K562 (cell line): ENCODE measurements around the gene SNX9. TPM values are rescaled to one million over a fixed set of nuclear protein-coding genes. Genes with fewer than 3 reads are reported as not detected.
A peak's percentile ranks its signal among the peaks of the same experiment; 100 is the strongest.

Source experiments
- BRCA1 ChIP-seq, 2 experiments: fragments of 450-650 bp in 1 of 2; sonication (generic) in 1 of 2; formaldehyde crosslinking in 1 of 2; IDR thresholded peaks; 2 replicates each; pipeline versions ENCODE4 v1.5.0 to v1.6.1; 2017 to 2020; ENCODE audit warnings: mild to moderate bottlenecking in 1 of 2, missing genetic modification reagents in 1 of 2
- ESRRB ChIP-seq: fragments of 250-450 bp; sonication (Bioruptor Pico); IDR thresholded peaks from 2 replicates; pipeline ENCODE4 v1.5.0; 2020; ENCODE audit warnings: mild to moderate bottlenecking, moderate library complexity, borderline replicate concordance
- EZH2 ChIP-seq: IDR thresholded peaks from 2 replicates; pipeline ENCODE4 v1.6.1; 2012; ENCODE audit warnings: low read depth, mild to moderate bottlenecking, inconsistent platforms, low read length, borderline replicate concordance
- FOSL1 ChIP-seq: fragments of 200-800 bp; sonication (Bioruptor generic); conservative IDR thresholded peaks from 2 replicates; pipeline ENCODE4 v1.6.1; 2016; ENCODE audit warnings: missing genetic modification characterization, missing compliant biosample characterization
- IRF2 ChIP-seq: sonication (generic); formaldehyde crosslinking; IDR thresholded peaks from 2 replicates; pipeline ENCODE4 v1.8.1; 2022; ENCODE audit warnings: mild to moderate bottlenecking, missing genetic modification reagents
- MTA1 ChIP-seq: fragments of 450-650 bp; IDR thresholded peaks from 2 replicates; pipeline ENCODE4 v1.6.1; 2017; ENCODE audit warnings: borderline replicate concordance
- MTA2 ChIP-seq: fragments of 450-650 bp; IDR thresholded peaks from 2 replicates; pipeline ENCODE4 v1.6.1; 2016; ENCODE audit warnings: low read depth
- NFIC ChIP-seq: fragments of 450-650 bp; IDR thresholded peaks from 2 replicates; pipeline ENCODE4 v1.6.1; 2017; ENCODE audit warnings: mild to moderate bottlenecking, inconsistent platforms
- PRMT5 ChIP-seq: sonication (generic); formaldehyde crosslinking; IDR thresholded peaks from 2 replicates; pipeline ENCODE4 v1.5.0; 2020; ENCODE audit warnings: missing genetic modification reagents
- SAFB ChIP-seq: fragments of 200-400 bp; formaldehyde crosslinking; IDR thresholded peaks from 2 replicates; pipeline ENCODE4 v1.6.1; 2017; ENCODE audit warnings: low read depth, low read length, borderline replicate concordance
- SAP30 ChIP-seq: fragments of 200-600 bp; sonication (generic); IDR thresholded peaks from 2 replicates; pipeline ENCODE4 v1.6.1; 2012; ENCODE audit warnings: borderline replicate concordance, low read depth, mild to moderate bottlenecking, moderate library complexity, low read length, control low read depth, inconsistent platforms; ENCODE audit not compliant: insufficient read depth, poor library complexity, severe bottlenecking
- SMARCC2 ChIP-seq: fragments of 450-650 bp; IDR thresholded peaks from 2 replicates; pipeline ENCODE4 v1.6.1; 2017; ENCODE audit warnings: antibody characterized with exemption, moderate library complexity, mild to moderate bottlenecking, low read depth
- TEAD4 ChIP-seq, 2 experiments: sonication (generic) in 1 of 2; formaldehyde crosslinking in 1 of 2; IDR thresholded peaks; 2 replicates each; pipeline versions ENCODE4 v1.6.1 to v1.8.0; 2012 to 2022; ENCODE audit warnings: borderline replicate concordance in 1 of 2, inconsistent platforms in 1 of 2, low read length in 1 of 2, mild to moderate bottlenecking in 1 of 2, missing genetic modification reagents in 1 of 2
- WHSC1 ChIP-seq: IDR thresholded peaks from one replicate; pipeline ENCODE4 v1.6.1; 2012; ENCODE audit warnings: low read length, control low read depth, inconsistent platforms
- ZBTB2 ChIP-seq: fragments of 450-650 bp; IDR thresholded peaks from 2 replicates; pipeline ENCODE4 v1.6.1; 2016; ENCODE audit warnings: antibody characterized with exemption
- ZBTB7A ChIP-seq: IDR thresholded peaks from 2 replicates; pipeline ENCODE4 v1.6.1; 2011; ENCODE audit warnings: low read depth, mild to moderate bottlenecking, low read length, moderate library complexity, borderline replicate concordance; ENCODE audit not compliant: control insufficient read depth
- ZKSCAN1 ChIP-seq: fragments of 150-350 bp; IDR thresholded peaks from 2 replicates; pipeline ENCODE4 v1.6.1; 2016; ENCODE audit warnings: low read depth, low read length
- ZNF354B ChIP-seq: fragments of 250-450 bp; sonication (Bioruptor Pico); IDR thresholded peaks from 2 replicates; pipeline ENCODE4 v1.4.0; 2020
- ZNF584 ChIP-seq: fragments of 200-800 bp; sonication (Bioruptor generic); IDR thresholded peaks from 2 replicates; pipeline ENCODE4 v1.6.1; 2016; ENCODE audit warnings: low read depth, mild to moderate bottlenecking, missing genetic modification characterization, missing compliant biosample characterization
- ZNF589 ChIP-seq: fragments of 200-800 bp; sonication (Bioruptor generic); IDR thresholded peaks from 2 replicates; pipeline ENCODE4 v1.6.1; 2016; ENCODE audit warnings: low read depth, missing genetic modification characterization, missing compliant biosample characterization
- polyA plus RNA-seq, 8 experiments: library from polyadenylated mRNA; depleted of rRNA in 4 of 8; stranded (reverse) in 5 of 8; unstranded in 3 of 8; fragments of >200 nt; fragmentation: Nextera tagmentation in 2 of 8; fragmentation: Illumina TruSeq in 1 of 8; extraction: Ambion mirVana in 2 of 8; extraction: Trizol in 1 of 8; gene quantifications; 2 replicates each; pipeline versions ENCODE4 v1.2.1 to v1.2.3, GENCODE V29; 2011 to 2014; ENCODE audit warnings: inconsistent platforms in 1 of 8, missing spikeins in 1 of 8
- total RNA-seq, 7 experiments: library from RNA; depleted of rRNA in 6 of 7; stranded (reverse); fragments of >200 nt in 6 of 7; fragmentation: Illumina TruSeq in 2 of 7; extraction: Trizol in 2 of 7; gene quantifications; 2 replicates each; pipeline versions ENCODE4 v1.2.1 to v1.2.3, GENCODE V29; 2011 to 2021; ENCODE audit warnings: low replicate concordance in 1 of 7
- TF ChIP-seq, protein P1 (sequence below): sonication (generic); formaldehyde crosslinking; IDR thresholded peaks from 2 replicates; pipeline ENCODE4 v1.8.0; 2022; ENCODE audit warnings: mild to moderate bottlenecking, low read depth, missing genetic modification reagents
- TF ChIP-seq, protein P2 (sequence below): sonication (generic); formaldehyde crosslinking; IDR thresholded peaks from 2 replicates; pipeline ENCODE4 v1.8.1; 2023; ENCODE audit warnings: mild to moderate bottlenecking, missing genetic modification reagents

The SNX9 gene
- total and polyA plus RNA-seq, 9 of the 15 experiments (the other 6 are each of a cell fraction or from before 2014, with no cell fraction given), result 6.0 to 81.7 (median 57.1) TPM

GRCh38 chr6:157841211-157841840 lies 18.3 kb downstream of the SNX9 start (continued):
- no peak for TF ChIP-seq SAP30
- TF ChIP-seq SMARCC2, result peak; percentile 48; the same call in 1 of the 2 replicates
- TF ChIP-seq WHSC1, result no peak
- TF ChIP-seq ZNF589, result no peak
- TF ChIP-seq, protein P1, sequence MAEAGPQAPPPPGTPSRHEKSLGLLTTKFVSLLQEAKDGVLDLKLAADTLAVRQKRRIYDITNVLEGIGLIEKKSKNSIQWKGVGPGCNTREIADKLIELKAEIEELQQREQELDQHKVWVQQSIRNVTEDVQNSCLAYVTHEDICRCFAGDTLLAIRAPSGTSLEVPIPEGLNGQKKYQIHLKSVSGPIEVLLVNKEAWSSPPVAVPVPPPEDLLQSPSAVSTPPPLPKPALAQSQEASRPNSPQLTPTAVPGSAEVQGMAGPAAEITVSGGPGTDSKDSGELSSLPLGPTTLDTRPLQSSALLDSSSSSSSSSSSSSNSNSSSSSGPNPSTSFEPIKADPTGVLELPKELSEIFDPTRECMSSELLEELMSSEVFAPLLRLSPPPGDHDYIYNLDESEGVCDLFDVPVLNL (CRISPR knock-in tag), result no peak
- TF ChIP-seq ESRRB, result no peak
- no peak for TF ChIP-seq ZNF584 (CRISPR knock-in tag)
- no peak for TF ChIP-seq ZBTB7A
- TF ChIP-seq MTA2, result 0 out of 2 replicates have a peak, but pooled peaks have one; percentile 40
- peak; percentile 85 for TF ChIP-seq FOSL1
- TF ChIP-seq NFIC, result peak; percentile 44; the same call in 1 of the 2 replicates
- TF ChIP-seq IRF2 (CRISPR knock-in tag), result no peak
- TF ChIP-seq BRCA1 (IDR thresholded peaks at IDR 0.05), result no peak
- TF ChIP-seq BRCA1 (CRISPR knock-in tag; IDR thresholded peaks at IDR 0.05), result no peak
- peak; percentile 27; the same call in 1 of the 2 replicates for TF ChIP-seq ZKSCAN1
- TF ChIP-seq ZBTB2, result peak; percentile 63
- no peak for TF ChIP-seq PRMT5 (CRISPR knock-in tag)
- no peak for TF ChIP-seq SAFB
- no peak for TF ChIP-seq EZH2
- peak; percentile 48; the same call in 1 of the 2 replicates for TF ChIP-seq MTA1
- TF ChIP-seq, protein P2, sequence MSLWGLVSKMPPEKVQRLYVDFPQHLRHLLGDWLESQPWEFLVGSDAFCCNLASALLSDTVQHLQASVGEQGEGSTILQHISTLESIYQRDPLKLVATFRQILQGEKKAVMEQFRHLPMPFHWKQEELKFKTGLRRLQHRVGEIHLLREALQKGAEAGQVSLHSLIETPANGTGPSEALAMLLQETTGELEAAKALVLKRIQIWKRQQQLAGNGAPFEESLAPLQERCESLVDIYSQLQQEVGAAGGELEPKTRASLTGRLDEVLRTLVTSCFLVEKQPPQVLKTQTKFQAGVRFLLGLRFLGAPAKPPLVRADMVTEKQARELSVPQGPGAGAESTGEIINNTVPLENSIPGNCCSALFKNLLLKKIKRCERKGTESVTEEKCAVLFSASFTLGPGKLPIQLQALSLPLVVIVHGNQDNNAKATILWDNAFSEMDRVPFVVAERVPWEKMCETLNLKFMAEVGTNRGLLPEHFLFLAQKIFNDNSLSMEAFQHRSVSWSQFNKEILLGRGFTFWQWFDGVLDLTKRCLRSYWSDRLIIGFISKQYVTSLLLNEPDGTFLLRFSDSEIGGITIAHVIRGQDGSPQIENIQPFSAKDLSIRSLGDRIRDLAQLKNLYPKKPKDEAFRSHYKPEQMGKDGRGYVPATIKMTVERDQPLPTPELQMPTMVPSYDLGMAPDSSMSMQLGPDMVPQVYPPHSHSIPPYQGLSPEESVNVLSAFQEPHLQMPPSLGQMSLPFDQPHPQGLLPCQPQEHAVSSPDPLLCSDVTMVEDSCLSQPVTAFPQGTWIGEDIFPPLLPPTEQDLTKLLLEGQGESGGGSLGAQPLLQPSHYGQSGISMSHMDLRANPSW (CRISPR knock-in tag), result no peak
- no peak for TF ChIP-seq ZNF354B (CRISPR knock-in tag)
- peak; percentile 80 for TF ChIP-seq TEAD4 (IDR thresholded peaks at IDR 0.05; ENCODE audit: low read length)
- no peak for TF ChIP-seq TEAD4 (CRISPR knock-in tag; IDR thresholded peaks at IDR 0.05; ENCODE audit: borderline replicate concordance)
